OCI-LY1 (cell line): ENCODE results near the gene ADAR.

ENCODE experiments used
- H2AFZ ChIP-seq: fragments of 200-600 bp; sonication (generic), shearing (Covaris generic); 2 replicates; pipeline ENCODE4 v1.6.0; 2014; ENCODE audit warnings: antibody characterized with exemption, mild to moderate bottlenecking, low read length
- H3F3A ChIP-seq: fragments of 200-600 bp; sonication (generic), shearing (Covaris generic); 2 replicates; pipeline ENCODE4 v1.6.0; 2014; ENCODE audit warnings: mild to moderate bottlenecking, antibody characterized with exemption, low read length, moderate library complexity; ENCODE audit not compliant: insufficient read depth
- H3K27ac ChIP-seq: fragments of 200-600 bp; sonication (generic); 2 replicates; pipeline ENCODE4 v1.5.1; 2014; ENCODE audit warnings: low read length, mixed run types, mild to moderate bottlenecking, low read depth; ENCODE audit not compliant: poor library complexity, severe bottlenecking
- H3K27me3 ChIP-seq: fragments of 200-600 bp; sonication (generic); 2 replicates; pipeline ENCODE4 v1.6.0; 2014; ENCODE audit warnings: antibody characterized with exemption, mild to moderate bottlenecking, low read length, moderate library complexity; ENCODE audit not compliant: insufficient read depth
- H3K36me3 ChIP-seq: fragments of 200-600 bp; sonication (generic); 2 replicates; pipeline ENCODE4 v1.6.1; 2014; ENCODE audit warnings: mild to moderate bottlenecking, antibody characterized with exemption, low read length, moderate library complexity, mixed read lengths; ENCODE audit not compliant: insufficient read depth
- H3K4me1 ChIP-seq: fragments of 200-600 bp; sonication (generic); 2 replicates; pipeline ENCODE4 v1.5.1; 2014; ENCODE audit warnings: mild to moderate bottlenecking, low read length, moderate library complexity; ENCODE audit not compliant: insufficient read depth, severe bottlenecking
- H3K4me2 ChIP-seq: fragments of 200-600 bp; sonication (generic), shearing (Covaris generic); 2 replicates; pipeline ENCODE4 v1.6.1; 2014; ENCODE audit warnings: low read length
- H3K4me3 ChIP-seq: fragments of 200-600 bp; sonication (generic); 2 replicates; pipeline ENCODE4 v1.5.1; 2014; ENCODE audit warnings: low read length, low read depth, mild to moderate bottlenecking, mixed read lengths; ENCODE audit not compliant: poor library complexity, severe bottlenecking
- H3K79me2 ChIP-seq: fragments of 200-600 bp; shearing (Covaris generic); 2 replicates; pipeline ENCODE4 v1.6.1; 2016; ENCODE audit warnings: mixed run types, low read length, mixed read lengths; ENCODE audit not compliant: insufficient read depth
- H3K9ac ChIP-seq: fragments of 200-600 bp; sonication (generic), shearing (Covaris generic); 2 replicates; pipeline ENCODE4 v1.6.1; 2014; ENCODE audit warnings: mild to moderate bottlenecking, low read length, mixed read lengths
- H3K9me2 ChIP-seq: fragments of 200-600 bp; sonication (generic), shearing (Covaris generic); 2 replicates; pipeline ENCODE4 v1.6.1; 2014; ENCODE audit warnings: low read depth, mild to moderate bottlenecking, low read length, mixed read lengths
- H3K9me3 ChIP-seq: fragments of 200-600 bp; shearing (Covaris generic); 2 replicates; pipeline ENCODE4 v1.6.1; 2014; ENCODE audit warnings: low read length, mixed read lengths
- H4K20me1 ChIP-seq: fragments of 200-600 bp; sonication (generic), shearing (Covaris generic); 2 replicates; pipeline ENCODE4 v1.6.0; 2016; ENCODE audit warnings: mild to moderate bottlenecking, low read length; ENCODE audit not compliant: insufficient read depth
- CTCF ChIP-seq: fragments of 200-600 bp; sonication (generic), shearing (Covaris generic); IDR thresholded peaks from 2 replicates; pipeline ENCODE4 v1.5.1; 2017; ENCODE audit warnings: mild to moderate bottlenecking, antibody characterized with exemption, low read length, moderate library complexity, mixed read lengths
- EZH2 ChIP-seq: fragments of 200-600 bp; sonication (generic), shearing (Covaris generic); IDR thresholded peaks from 2 replicates; pipeline ENCODE4 v1.8.0; 2017; ENCODE audit warnings: borderline replicate concordance, mixed run types, mild to moderate bottlenecking, antibody characterized with exemption, low read length, moderate library complexity, mixed read lengths

Gene ADAR

GRCh38 chr1:154603317-154603716 is 4.7 kb downstream of the ADAR start:
- H3K27me3 ChIP-seq = no peaks in the 10 kb centered on the region
- no peaks in the 10 kb centered on the region for H4K20me1 ChIP-seq

GRCh38 chr1:154599658-154600057 is 8.3 kb downstream of the ADAR start:
- no peak overlapping the region for H3K4me3 ChIP-seq
- H3K36me3 ChIP-seq = peaks cover 83% of the 10 kb centered on the region

More at GRCh38 chr1:154603317-154603716, 4.7 kb downstream of the ADAR start:
- peaks cover 55% of the 10 kb centered on the region for H3K36me3 ChIP-seq
- peaks cover 37% of the 10 kb centered on the region for H3K4me1 ChIP-seq
- no peak overlapping the region for H3K4me2 ChIP-seq
- H3K9me3 ChIP-seq = no peaks in the 10 kb centered on the region
- H3K9me2 ChIP-seq = no peaks in the 10 kb centered on the region
- H2AFZ ChIP-seq = no peak overlapping the region
- TF ChIP-seq EZH2 (no peak), CTCF (no peak)
- H3K27ac ChIP-seq = no peak overlapping the region
- no peak overlapping the region for H3K4me3 ChIP-seq
- H3F3A ChIP-seq = no peaks in the 10 kb centered on the region
- peaks cover 58% of the 10 kb centered on the region for H3K79me2 ChIP-seq
- no peak overlapping the region for H3K9ac ChIP-seq

GRCh38 chr1:154598871-154599635 is 8.9 kb downstream of the ADAR start:
- Histone ChIP-seq H3K9me2 (no peaks in the 10 kb centered on the region), H3K9ac (no peak overlapping the region), H3K9me3 (no peaks in the 10 kb centered on the region), H3K4me1 (peaks cover 5% of the 10 kb centered on the region), H3K4me3 (no peak overlapping the region), H2AFZ (no peak overlapping the region), H3K79me2 (peaks cover 17% of the 10 kb centered on the region), H4K20me1 (no peaks in the 10 kb centered on the region), H3K27ac (no peak overlapping the region), H3F3A (no peaks in the 10 kb centered on the region), H3K36me3 (peaks cover 88% of the 10 kb centered on the region), H3K27me3 (no peaks in the 10 kb centered on the region), H3K4me2 (no peak overlapping the region)
- TF ChIP-seq EZH2 (no peak), CTCF (no peak)

More at GRCh38 chr1:154599658-154600057, 8.3 kb downstream of the ADAR start:
- Histone ChIP-seq H3K9me3 (no peaks in the 10 kb centered on the region), H4K20me1 (no peaks in the 10 kb centered on the region), H3K27ac (no peak overlapping the region), H3K4me1 (peaks cover 11% of the 10 kb centered on the region), H2AFZ (no peak overlapping the region), H3K9ac (no peak overlapping the region), H3K9me2 (no peaks in the 10 kb centered on the region), H3K79me2 (peaks cover 23% of the 10 kb centered on the region), H3F3A (no peaks in the 10 kb centered on the region), H3K27me3 (no peaks in the 10 kb centered on the region), H3K4me2 (no peak overlapping the region)
- TF ChIP-seq EZH2 (no peak), CTCF (no peak)
